ENCODE results near the gene OSBPL3. TPM values are rescaled to one million over a fixed set of nuclear protein-coding genes. Genes with fewer than 3 reads are reported as not detected.

OSBPL3 gene
- total and polyA plus RNA-seq, 12 donors, result 1.1 to 8.4 (median 3.1) TPM

DNA sequence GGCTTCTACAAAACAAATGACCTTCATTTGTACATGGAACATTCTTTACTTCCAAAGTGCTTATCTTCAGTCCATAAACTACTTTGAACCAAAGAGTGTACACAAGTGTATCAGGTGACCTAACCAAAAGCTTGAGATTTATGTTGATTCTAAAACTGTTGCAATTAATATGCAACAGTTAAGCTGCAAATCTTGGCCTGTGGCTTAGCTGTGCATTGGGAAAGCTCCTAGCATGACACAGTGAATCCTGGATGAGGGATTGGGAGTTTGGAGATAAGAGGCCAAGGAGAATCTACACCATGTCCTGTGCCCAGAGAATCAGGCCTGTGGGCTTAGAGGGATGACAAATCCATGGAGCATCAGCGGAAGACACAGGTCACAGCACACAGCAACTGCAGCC lies 117.5 kb downstream of the OSBPL3 start:
- no peak for DNase-seq
- Histone ChIP-seq H3K36me3 (replicated peaks in 1 of 2) (no peaks in the 10 kb centered on the region), H3K9me3 (replicated peaks in 1 of 3) (no peaks in the 10 kb centered on the region), H3K4me3 (no peak overlapping the region), H3K4me1 (replicated peaks in 1 of 2) (no peaks in the 10 kb centered on the region), H3K27me3 (no peaks in the 10 kb centered on the region), H3K27ac (no peak overlapping the region)
- 89 to 100% (median 98%) methylated on average over 1 of the region's 1 CpG for WGBS, 4 donors
- intact Hi-C loops (cut with DNase I), result no loop called here
- TF ChIP-seq, protein P1, sequence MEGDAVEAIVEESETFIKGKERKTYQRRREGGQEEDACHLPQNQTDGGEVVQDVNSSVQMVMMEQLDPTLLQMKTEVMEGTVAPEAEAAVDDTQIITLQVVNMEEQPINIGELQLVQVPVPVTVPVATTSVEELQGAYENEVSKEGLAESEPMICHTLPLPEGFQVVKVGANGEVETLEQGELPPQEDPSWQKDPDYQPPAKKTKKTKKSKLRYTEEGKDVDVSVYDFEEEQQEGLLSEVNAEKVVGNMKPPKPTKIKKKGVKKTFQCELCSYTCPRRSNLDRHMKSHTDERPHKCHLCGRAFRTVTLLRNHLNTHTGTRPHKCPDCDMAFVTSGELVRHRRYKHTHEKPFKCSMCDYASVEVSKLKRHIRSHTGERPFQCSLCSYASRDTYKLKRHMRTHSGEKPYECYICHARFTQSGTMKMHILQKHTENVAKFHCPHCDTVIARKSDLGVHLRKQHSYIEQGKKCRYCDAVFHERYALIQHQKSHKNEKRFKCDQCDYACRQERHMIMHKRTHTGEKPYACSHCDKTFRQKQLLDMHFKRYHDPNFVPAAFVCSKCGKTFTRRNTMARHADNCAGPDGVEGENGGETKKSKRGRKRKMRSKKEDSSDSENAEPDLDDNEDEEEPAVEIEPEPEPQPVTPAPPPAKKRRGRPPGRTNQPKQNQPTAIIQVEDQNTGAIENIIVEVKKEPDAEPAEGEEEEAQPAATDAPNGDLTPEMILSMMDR (IDR thresholded peaks at IDR 0.05), result no peak
- no peak for TF ChIP-seq POLR2A (IDR thresholded peaks at IDR 0.05)

DNA sequence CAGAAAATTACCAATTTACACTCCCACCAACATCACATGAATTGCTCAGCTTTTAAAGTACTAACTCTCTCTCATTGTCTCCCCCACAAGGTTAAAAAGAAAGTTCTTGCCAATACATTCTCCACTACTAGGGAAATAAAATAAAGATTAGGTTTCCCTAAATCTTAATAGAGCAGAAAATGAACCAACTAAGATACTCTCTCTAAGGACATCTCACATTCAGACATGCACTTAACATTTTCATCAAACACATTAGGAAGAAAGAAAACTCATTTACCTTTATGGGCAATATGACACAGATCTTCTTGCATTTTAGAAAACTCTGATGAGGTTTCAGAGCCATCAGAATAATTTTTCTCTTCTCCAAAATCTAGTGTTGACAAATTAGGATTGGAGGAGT lies 118.6 kb downstream of the OSBPL3 start:
- no peak overlapping the region for H3K27ac ChIP-seq
- H3K36me3 ChIP-seq (replicated peaks in 1 of 2), result no peaks in the 10 kb centered on the region
- no peak overlapping the region for H3K4me3 ChIP-seq
- intact Hi-C loops (cut with DNase I), result no loop called here
- TF ChIP-seq, protein P1 (IDR thresholded peaks at IDR 0.05), result no peak
- no peaks in the 10 kb centered on the region for H3K27me3 ChIP-seq
- no peaks in the 10 kb centered on the region for H3K9me3 ChIP-seq (replicated peaks in 1 of 3)
- H3K4me1 ChIP-seq (replicated peaks in 1 of 2), result no peaks in the 10 kb centered on the region
- DNase-seq, result no peak

DNA sequence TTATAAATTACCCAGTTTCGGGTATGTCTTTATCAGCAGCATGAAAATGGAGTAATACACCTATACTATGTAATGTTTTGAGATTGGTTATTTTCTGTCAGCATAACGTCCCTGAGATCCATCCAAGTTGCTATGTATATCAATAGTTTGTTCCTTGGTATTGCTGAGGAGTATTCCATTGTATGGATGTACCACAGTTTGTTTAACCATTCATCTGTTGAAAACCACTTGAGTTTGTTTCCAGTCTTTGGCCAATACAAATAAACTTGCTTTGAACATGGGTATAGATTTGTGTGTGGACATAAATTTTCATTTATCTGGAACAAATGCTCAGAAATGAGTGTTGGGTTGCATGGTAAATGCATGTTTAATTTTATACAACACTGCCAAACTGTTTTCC lies 119.4 kb downstream of the OSBPL3 start:
- Histone ChIP-seq H3K27ac (no peak overlapping the region), H3K4me3 (no peak overlapping the region), H3K36me3 (replicated peaks in 1 of 2) (no peaks in the 10 kb centered on the region), H3K4me1 (replicated peaks in 1 of 2) (no peaks in the 10 kb centered on the region), H3K9me3 (replicated peaks in 1 of 3) (no peaks in the 10 kb centered on the region), H3K27me3 (no peaks in the 10 kb centered on the region)
- TF ChIP-seq POLR2A (IDR thresholded peaks at IDR 0.05), result no peak
- TF ChIP-seq, protein P1 (IDR thresholded peaks at IDR 0.05), result no peak
- intact Hi-C loops (cut with DNase I), result no loop called here
- WGBS, 4 donors, result 75 to 98% (median 76%) methylated on average over 2 of the region's 2 CpGs
- DNase-seq, result no peak

DNA sequence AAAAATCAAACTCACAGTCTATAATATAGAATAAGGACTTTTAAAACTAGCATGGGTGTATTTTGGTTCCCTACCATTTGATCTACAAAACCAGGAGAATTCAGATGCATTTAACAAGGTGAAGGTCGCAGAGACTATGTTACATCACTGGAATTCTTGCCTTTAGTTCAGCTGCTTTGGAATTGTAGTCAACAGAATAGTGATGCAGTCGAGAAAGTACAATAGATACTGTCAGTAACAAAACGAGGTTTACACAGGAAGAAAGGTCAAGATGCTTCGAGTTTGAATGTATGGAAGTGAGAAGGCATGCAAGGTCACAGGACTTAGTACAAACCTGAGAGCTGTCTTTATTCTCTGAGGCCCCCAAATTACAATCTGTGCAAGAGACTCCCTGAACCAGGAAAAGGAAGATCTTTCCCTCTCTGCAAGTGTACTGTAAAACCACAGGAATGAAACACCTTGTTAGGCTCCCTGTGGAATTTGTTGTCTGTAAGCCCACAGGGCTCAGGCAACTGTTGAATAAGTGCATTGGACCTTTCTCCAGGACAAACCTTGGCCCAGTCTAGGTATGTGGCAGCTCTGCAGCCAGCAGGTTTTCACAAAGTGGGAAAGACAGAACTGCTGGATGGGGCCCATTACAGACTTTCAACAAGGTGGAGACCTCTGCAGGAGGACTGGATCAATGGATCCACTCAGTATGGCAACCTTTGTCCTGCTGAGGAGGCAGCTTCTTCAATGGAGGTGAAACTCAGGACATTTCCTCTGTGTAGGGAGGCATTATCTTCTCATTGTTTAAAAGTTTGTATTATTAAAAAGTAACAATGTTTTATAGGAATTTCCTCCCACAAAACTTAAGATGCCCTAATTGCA lies 121.6 kb downstream of the OSBPL3 start:
- intact Hi-C loops (cut with DNase I), result no loop called here
- Histone ChIP-seq H3K36me3 (replicated peaks in 1 of 2) (no peaks in the 10 kb centered on the region), H3K27ac (no peak overlapping the region), H3K4me3 (no peak overlapping the region), H3K4me1 (replicated peaks in 1 of 2) (no peaks in the 10 kb centered on the region), H3K27me3 (no peaks in the 10 kb centered on the region), H3K9me3 (replicated peaks in 1 of 3) (no peaks in the 10 kb centered on the region)
- TF ChIP-seq POLR2A (IDR thresholded peaks at IDR 0.05), result no peak
- TF ChIP-seq, protein P1 (IDR thresholded peaks at IDR 0.05), result no peak
- no peak for DNase-seq
- 30 to 59% (median 46%) methylated on average over 4 of the region's 4 CpGs for WGBS, 4 donors
